Activated gamma-delta T cell (primary cell): ENCODE data around the gene CD55.

Experiments used
- DNase-seq: peaks from one replicate; lab custom pipeline; 2025; lab: John Stamatoyannopoulos, UW
- total RNA-seq, 2 donors: gene quantifications; one replicate each; lab custom pipeline; 2026; lab: John Stamatoyannopoulos, UW

Gene CD55, protein sequence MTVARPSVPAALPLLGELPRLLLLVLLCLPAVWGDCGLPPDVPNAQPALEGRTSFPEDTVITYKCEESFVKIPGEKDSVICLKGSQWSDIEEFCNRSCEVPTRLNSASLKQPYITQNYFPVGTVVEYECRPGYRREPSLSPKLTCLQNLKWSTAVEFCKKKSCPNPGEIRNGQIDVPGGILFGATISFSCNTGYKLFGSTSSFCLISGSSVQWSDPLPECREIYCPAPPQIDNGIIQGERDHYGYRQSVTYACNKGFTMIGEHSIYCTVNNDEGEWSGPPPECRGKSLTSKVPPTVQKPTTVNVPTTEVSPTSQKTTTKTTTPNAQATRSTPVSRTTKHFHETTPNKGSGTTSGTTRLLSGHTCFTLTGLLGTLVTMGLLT
- total RNA-seq: 64.2 to 104 reads per million in 2 donors

DNA sequence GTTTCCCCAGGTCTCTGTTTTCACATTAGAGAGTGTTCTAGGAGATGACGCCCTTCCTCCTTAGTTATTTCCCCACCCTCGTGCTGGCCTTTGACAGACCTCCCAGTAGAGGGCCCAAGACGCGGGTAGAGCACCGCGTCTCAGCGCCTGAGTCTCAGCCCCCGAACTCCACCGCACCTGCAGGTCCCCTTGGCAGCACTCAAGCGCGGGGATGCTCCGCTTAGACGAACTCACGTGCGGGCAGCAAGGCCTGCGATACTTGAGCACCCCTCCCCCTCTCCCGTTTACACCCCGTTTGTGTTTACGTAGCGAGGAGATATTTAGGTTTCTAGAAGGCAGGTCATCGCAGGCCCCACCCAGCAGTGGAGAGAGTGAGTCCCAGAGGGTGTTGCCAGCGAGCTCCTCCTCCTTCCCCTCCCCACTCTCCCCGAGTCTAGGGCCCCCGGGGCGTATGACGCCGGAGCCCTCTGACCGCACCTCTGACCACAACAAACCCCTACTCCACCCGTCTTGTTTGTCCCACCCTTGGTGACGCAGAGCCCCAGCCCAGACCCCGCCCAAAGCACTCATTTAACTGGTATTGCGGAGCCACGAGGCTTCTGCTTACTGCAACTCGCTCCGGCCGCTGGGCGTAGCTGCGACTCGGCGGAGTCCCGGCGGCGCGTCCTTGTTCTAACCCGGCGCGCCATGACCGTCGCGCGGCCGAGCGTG, at the start of gene CD55:
TSS of gene CD55 (plus strand) at position 600 of the 711 bp plus-strand sequence. CDS start at position 688, 88 bp downstream.
- DNase-seq: peak; percentile 92

DNA sequence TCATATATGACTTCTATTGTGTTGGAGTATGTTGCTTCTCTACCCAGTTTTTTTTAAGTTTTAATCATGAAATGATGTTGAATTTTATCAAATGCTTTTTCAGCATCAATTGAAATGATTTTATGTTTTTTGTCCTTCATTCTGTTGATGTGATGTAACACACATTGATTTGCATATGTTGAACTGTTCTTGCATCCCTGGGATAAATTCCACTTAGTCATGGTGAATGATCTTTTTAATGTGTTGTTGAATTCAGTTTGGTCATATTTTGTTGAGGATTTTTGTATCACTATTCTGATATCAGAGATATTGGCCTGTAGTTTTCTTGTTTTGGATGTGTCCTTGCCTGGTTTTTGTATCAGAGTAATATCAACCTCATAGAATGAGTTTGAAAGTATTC, 46.6 kb upstream of the CD55 start:
- no peak for DNase-seq

DNA sequence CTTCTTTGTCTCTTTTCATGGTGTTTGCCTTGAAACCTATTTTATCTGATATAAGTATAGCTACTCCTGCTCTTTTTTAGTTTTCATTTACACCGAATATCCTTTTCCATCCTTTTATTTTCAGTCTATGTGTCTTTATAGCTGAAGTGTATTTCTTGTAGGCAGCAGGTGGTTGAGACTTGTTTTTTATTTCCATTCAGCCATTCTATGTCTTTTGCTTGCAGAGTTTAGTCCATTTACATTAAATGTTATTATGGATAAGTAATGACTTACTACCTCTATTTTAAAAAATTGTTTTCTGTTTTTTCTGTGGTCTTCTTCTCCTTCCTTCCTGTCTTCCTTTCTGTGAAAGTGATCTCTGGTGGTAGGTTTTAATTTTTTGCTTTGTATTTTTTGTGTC, 45.0 kb upstream of the CD55 start:
- no peak for DNase-seq

DNA sequence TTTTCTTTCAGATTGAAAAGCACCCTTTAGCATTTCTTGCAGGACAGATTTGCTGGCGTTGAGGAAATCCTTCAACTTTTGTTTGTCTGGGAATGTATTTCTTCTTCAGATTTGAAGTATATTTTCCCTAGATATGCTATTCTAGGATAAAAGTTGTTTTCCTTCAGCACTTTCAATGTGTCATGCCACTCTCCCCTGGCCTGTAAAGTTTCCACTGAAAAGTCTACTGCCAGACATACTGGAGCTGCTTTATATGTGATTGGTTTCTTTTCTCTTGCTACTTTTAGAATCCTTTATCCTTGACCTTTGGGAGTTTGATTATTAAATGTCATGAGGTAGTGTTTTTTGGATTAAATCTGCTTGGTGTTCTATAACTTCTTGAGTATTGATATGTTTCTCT, 44.2 kb upstream of the CD55 start:
- no peak for DNase-seq

DNA sequence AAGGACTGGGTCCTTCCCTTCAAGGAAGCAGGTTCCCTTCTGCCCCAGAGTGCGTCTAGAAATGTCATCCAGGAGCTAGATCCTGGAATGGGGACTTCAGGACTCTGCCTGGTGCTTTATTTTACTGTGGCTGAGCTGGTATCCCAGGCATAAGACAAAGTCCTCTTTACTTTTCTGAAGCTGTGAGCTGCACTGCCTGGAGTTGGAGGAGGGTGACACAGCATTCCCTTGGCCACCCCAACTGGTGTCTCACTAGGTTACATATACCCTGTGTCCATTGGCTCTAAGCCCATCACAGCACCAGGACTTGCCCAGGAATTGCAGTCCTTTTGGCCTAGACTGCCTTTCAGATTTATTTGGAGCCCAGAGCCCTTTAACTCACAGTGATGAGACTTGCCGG, 41.8 kb upstream of the CD55 start:
- no peak for DNase-seq

DNA sequence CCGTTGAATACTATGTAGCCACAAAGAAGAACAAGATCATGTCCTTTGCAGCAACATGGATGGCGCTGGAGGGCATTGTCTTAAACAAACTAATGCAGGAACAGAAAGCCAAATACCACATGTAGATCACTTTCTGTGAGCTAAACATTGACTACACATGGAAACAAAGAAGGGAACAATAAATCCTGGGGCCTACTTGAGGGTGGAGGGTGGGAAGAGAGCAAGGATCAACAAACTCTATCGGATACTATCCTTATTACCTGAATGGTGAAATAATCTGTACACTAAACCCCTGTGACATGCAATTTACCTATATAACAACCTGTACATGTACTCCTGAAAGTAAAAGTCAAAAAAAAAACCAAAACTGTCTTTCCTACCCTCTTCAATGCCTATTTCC, 40.8 kb upstream of the CD55 start:
- DNase-seq: no peak

DNA sequence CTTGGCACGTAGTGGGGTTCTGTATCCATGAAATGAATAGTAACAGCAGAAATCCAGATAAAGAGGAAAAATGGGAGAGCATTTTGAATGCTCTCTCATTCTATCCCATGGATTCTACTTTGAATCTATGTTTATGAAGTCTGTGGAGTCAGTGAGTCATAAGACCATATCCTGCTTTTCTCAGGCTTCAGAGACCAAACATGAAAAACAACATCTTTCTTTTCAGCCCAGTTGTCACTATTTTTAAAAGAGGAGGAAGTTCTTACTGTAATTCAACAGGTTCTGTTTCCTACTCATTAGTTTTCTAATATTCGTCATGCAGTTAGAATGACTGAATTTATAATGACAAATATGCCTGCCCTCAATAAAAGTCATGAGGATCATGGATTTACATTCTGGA, 39.4 kb upstream of the CD55 start:
- no peak for DNase-seq

DNA sequence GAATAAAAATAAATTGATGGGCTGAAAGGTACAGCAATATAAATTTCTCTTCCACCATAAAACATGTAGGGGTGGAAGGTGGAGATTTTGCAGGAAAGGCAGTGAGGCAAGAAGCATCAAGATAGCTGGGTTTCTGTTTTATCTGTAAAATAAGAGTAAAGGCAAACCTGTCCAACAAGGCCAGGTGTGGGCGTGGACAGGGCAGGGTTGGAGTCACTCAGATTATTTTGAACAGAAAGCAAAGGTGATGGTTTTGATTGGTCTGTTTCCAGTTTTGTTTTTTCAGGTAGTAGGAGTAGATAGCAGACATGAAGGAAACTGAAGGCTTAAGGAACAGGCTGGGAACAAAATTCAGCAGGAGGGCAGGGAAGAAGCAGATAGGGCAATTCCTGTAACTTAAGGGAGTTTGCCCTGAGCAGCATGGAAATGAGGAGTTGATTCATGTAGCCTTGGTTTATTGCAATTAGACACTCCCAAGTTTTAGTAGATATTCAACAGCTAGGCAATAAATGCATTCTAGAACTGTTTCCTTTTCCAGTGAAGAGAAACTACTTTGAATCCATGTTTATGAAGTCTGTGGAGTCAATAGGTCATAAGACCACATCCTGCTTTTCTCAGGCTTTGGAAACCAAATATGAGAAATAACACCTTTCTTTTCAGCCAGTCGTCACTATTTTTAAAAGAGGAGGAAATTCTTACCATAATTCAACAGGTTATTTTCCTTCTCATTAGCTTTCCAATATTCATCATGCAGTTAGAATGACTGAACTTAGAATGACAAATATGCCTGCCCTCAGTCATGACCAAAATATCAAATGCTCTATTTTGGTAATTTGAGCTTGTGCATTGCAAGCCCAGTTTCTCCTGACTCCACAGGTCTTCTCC, 38.7 kb upstream of the CD55 start:
- no peak for DNase-seq

DNA sequence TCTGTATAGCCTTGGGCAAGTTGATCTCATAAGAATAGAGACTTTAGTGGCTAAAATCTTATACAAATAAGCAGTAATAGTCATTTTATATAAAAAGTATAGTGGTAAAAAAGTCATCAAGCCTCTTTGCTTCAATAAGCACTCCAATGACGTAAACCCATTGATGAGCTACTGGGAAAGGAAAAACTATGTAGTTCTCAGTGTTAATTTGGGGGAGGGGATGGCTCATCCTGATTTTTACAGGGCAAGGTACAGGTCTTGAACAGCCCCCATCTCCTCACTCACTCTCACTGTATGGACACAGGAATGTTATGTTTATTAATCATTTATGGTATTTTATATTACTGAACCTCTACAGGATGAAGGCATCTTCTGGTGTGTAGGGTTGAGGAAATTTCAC, 38.1 kb upstream of the CD55 start:
- DNase-seq: no peak

DNA sequence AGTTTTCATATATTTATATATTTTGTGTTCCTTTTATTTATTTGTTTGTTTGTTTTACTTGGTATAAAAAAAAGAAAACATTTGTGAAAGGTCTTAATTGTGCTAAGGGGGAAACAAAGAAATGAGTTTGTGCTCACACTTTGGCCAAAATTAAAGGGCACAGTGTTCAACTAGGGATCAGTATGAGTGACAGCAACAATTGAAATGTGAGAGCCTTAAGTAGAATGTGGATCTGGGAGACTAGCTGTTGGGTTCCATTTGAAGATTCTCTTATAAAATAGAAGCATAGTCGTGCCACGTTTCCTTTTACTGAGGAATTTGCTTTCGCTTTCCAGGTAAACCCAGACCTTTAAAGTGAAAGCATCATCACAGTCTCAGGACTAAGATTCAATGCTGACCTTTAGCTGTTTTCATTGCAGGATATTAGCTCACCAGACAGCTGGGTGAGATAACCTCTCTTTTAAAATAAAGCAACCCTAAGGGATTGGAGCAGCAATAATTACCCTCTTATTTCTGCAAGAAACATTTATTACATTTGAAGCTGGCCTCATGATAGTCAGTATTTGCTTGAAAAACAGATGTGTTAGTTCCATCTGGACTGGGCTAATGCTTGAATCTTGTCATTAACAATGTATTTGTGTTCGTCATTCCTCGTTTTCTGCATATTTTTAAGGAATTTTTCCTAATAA, 37.1 kb upstream of the CD55 start:
- DNase-seq: no peak

DNA sequence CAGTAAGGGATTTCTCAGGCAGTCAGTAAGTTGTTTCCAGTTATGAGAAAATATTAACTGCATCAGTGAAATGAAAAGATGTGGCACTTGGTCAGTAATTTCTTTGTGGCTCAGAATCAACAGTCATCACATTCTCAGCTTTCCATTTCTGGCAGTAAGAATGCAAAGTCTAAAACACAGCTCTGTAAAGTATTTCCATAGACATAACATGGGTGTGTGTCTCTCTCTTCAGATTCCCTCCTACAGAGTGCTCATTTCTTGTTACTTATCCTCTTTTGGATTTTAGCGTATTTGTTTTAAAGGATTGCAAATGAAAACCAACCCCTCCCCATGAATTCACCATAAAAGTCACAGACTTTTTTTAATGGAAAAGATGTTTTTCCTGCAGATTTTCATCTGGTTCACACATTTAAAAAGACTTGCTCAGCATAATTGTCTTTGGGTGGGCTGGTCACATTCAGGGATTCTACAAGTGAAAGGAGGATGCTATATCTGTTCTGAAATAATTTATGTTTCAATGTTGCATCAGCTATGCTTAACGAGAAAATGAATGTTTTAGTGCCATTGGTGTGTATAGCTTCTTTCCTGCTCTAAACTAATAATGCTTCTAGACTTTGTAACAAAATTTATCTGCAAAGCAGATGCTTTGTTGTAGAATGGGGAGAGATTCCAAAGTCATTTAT, 34.6 kb upstream of the CD55 start:
- no peak for DNase-seq

DNA sequence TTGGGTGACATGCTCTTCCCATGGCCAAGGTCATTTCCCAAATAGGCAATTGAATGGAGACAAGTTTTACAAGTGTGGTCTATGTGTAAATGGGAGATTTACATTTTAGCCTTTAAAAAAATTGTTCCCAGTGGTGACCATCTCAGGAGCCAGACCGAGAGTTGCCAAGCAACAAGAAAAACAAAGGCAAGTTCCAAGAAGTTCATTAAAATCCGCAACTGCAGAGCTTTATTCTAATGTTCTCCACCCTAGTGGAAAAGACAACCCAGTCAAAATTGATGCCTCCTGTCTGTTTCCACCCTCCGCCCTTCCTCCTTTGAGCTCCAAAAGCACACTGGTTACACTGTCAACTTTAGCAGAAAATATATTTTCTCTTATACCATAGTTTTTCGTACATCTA, 33.2 kb upstream of the CD55 start:
- DNase-seq: no peak

DNA sequence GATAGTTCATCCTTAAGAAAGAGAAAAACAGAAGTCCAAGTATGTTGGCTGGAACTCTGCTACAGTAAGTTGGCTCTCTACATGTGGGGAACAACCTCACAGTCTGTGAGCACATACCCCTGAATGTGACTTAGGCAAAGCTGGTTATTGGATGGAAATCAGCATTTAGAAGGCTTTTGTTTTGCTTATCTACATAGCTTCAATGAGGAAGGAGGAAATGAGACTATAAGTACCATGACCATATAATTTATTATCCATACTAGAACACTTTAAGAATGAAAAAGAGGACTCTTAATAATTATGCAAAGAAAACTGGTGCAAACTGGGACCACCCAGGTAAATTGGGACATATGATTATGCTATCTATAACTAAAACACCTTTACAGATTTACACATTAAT, 31.7 kb upstream of the CD55 start:
- no peak for DNase-seq

DNA sequence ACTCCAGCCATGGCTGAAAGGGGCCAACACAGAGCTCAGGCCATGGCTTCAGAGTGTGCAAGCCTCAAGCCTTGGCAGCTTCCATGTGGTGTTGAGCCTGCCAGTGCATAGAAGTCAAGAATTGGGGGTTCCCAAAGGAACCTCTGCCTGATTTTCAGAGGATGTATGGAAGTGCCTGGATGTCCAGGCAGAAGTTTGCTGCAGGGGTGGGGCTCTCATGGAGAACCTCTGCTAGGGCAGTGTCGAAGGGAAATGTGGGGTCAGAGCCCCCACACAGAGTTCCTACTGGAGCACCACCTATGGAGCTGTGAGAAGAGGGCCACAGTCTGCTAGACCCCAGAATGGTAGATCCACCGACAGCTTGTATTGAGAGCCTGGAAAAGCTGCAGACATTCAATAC, 29.8 kb upstream of the CD55 start:
- no peak for DNase-seq

DNA sequence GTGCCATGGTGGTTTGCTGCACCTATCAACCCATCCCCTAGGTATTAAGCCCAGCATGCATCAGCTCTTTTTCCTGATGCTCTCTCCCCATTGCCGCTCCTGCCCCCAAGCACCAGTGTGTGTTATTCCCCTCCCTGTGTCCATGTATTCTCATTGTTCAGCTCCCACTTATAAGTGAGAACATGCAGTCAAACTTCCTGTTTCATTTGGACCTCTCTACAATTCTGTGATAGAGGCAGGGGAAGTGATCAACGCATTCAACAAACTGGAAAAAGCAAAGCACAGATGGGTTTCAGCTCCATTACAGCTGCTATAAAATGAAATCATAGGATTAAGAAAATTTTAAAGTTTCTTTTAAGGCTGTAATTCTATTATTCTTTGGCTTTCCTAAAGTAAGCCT, 23.3 kb upstream of the CD55 start:
- no peak for DNase-seq

DNA sequence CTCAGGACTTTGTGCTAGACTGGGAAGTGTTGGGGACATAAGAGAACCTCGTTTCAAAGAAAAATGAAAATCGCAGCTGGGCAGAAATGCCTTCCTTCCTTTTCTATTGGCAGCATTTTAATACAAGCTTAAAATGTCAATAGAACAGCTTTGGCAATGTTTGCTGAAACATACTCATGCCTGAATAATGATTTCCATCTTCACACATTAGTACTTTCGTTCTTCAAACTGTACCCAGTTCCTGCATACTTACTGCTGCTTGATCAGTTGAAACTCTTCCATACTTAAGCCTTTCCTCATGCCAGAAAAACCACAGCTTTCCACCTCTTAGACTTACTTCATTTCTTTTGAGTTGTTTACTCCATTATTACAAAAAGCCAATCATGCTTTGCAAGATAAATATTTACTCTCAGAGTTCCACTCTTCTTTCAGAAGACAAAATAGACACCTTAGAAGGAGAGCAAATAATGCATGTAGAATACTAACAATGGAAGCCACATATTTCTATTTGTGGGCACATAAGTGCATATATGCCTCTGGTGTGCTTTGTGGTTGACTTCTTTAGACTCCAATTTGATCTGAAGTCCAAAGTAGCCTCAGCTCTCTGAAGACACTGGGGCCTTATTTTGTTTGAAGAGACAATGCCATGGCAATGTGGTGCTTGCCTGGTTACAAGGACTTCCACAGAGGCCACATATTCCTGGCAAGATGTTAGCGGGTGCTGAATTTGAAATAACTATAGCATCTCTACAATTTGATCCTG, 22.7 kb upstream of the CD55 start:
- DNase-seq: no peak

DNA sequence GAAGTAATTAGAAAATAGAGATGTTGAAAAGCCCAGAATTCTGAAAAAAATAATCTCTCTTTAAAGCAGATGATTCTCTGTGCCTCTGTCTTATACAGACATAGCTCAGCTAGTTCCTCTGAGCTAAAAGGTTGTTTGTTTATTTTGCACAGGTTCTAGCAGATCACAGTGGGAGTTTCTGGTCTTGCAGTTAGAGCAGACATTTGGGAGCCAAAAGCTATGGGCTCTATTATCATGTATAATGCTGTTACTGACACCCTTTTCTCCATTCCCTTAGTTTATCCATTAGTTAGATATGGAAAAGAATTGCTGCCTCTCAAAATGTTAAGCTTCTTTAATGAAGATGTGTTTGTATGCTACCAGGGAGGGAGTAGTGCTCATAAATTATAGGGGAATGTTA, 20.5 kb upstream of the CD55 start:
- DNase-seq: no peak

DNA sequence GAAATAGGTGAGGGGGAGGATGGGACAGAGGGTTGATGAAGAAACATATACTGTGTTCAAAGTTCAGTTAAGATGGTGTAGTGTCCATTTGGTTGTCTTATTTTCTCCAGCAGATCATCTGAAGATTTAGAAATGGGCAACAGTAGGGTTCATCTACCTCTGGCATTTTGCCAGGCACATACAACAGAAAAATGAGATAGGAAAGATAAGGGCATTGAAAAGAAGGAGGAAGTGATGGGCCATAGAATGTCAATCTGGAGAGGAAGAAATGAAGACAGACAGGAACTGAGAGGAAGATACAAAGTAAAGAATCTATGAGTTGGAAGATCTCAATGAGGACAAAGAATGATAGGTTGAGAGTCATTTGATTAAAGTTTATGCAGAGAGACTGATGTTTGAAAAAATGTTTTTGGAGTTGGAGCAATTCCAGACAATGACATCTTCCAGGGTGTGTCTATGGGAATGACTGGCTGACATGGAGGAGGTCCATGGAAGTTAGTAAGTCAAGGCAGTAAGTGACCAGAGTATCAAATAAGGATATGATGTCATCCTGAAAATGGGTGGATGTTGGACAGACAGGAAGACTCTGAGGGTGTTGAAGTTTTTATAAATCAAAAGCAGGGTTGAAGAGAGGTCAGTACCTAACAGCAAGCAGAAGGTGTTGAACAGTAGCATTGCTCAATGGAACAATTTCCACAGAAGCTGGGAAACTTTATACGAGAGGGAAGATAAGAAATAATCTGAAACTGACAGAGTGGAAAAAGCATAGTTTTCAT, 18.7 kb upstream of the CD55 start:
- DNase-seq: no peak

DNA sequence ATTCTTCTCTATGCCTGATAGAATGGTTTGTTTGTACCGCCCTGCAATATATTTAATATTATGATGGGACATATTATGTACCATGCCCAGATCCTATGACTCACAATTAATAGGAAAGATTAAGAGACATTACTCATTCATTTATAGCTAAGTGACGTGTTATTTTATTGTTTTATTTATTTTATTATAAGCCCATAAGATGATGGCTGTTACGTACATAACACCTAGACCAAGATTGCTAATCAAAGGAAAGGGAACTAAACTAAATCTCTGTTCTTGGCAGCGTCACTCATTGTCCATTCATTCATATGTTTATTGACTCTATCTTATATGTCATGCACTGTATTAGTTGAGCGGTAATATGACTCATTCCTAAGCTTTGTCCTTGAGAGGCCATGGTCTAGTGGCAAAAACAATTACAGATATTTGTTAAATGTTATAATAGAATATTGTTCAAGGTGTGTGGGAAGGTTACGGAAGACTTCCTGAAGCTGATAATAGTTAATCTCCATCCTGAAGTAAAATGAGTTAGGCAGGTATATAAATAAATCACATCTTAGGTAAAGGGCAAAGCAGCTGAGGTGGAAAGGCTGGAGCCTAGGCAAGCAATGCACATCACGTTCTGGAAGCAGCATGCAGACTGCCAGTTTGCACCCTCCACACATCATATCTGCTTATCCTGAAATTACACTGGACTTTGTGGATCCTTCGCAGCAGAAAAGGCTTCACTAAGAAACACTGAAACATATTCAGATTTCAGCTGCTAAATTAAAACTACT, 16.6 kb upstream of the CD55 start:
- DNase-seq: no peak
